LNCAP (cell line): ENCODE results near the gene ZNF334.

ENCODE experiments used
- TF ChIP-seq, protein P1 (sequence below): fragments of 450-650 bp; IDR thresholded peaks from 2 replicates; pipeline ENCODE4 v1.5.1; 2017; ENCODE audit warnings: mild to moderate bottlenecking

The ZNF334 gene

DNA sequence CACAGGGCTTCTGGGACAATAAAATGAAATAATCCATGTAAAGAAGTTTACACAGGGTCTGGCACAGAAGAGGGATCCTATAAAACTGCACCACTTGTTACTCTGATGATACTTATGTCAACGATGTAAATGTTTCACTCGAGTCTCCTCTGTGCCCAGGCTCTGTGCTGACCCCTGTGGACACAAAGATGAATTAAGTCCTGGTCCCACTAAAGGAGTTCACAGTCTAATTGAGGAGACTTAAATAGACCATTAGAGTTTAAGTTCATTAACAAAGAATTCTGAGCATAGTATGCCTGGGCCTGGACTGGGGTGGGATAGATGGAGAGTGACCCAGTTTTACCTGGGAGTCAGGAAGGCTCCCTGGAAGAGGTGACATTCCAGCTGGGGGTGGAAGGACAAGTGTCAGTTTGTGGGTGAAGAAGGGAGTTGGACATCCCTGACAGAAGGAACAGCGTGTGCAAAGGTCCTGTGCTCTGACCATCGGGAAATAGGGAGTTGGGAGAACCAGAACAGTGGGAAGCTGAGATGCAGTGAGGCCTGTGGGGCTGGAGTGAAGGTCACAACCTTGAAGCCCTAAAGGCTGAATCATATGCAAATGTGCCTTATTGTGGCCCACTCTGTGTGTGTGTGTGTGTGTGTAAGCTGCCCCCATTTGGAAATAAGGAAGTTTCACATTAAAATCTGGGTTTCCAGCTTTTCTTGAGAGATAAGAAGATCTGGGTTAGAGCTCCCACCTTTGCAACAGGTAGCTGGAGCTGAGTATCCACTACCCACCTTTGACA lies 36.0 kb upstream of the ZNF334 start:
- TF ChIP-seq, protein P1, sequence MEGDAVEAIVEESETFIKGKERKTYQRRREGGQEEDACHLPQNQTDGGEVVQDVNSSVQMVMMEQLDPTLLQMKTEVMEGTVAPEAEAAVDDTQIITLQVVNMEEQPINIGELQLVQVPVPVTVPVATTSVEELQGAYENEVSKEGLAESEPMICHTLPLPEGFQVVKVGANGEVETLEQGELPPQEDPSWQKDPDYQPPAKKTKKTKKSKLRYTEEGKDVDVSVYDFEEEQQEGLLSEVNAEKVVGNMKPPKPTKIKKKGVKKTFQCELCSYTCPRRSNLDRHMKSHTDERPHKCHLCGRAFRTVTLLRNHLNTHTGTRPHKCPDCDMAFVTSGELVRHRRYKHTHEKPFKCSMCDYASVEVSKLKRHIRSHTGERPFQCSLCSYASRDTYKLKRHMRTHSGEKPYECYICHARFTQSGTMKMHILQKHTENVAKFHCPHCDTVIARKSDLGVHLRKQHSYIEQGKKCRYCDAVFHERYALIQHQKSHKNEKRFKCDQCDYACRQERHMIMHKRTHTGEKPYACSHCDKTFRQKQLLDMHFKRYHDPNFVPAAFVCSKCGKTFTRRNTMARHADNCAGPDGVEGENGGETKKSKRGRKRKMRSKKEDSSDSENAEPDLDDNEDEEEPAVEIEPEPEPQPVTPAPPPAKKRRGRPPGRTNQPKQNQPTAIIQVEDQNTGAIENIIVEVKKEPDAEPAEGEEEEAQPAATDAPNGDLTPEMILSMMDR = no peak

DNA sequence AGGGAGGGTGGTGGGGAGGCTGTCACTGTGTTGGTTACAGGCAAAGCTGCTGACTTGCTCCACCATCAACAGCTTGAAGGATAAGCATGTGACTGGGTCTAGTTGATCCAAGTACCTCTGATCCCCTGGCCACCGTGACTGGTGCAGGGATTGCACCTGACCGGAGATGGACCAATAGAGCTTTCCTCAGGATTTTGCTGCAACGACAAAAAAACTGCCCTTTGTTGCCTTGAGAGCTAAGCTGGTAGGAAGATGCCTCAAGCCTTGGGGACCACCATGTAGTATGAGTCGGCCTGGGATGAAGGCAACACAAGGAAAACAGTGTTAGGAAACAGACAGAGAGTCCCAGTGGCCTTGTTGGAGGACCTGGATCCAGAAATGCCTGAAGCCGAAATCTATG lies 35.3 kb upstream of the ZNF334 start:
- TF ChIP-seq, protein P1 = no peak

DNA sequence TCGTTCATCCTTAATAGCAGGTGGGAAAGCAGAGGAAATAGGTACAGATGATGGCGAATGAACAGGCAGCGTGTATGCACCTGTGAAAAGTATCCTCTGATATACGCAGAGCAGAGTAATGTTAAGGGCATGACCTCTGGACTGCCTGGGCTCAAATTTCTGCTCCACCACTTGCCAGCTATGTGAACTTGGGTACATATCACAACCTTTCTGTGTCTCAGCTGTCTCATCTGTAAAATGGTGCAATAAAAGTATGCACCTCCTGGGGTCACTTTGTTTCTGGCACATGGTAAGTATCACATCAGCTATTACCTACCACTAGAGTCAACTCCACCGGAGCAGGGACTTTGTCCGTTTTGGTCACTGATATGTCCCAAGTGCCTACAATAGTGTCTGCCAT lies 34.6 kb upstream of the ZNF334 start:
- TF ChIP-seq, protein P1 = no peak

DNA sequence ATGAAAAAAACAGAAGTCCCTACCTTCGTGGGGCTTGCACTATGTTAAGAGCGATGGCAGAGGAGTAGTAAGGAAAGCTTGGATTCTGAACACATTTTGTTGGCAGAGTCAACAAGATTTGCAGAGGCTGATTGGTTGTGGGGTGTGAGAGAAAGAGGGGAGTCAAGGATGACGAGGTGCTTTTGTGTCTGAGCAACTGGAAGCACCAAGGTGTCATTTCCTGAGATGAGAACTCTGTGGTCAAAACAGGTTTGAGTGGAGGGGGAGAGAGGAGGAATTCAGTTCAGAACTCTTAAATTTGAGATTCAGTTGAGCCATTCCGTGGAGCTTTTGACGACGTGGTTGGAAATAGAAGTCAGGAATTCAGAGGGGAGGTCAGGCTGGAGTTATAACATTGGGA lies 33.6 kb upstream of the ZNF334 start:
- TF ChIP-seq, protein P1 = no peak

DNA sequence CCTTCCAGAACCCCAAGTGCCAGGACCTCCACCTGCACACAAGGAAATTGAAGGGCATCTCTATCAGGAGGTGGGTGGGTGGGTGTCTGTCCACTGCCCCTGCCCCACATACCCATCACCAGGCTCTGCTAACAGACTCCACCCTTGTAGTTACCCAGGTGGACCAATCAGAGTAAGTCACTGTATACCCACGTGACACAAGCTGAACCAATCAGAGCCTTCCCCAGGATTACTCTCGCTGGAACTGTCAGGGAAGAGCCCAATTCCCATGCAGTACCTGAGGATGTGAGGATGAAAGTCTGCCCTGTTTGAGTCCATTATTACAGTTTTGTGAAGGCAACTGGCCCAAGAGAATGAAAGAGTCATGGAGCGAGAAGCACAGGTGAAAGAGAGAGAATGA lies 32.9 kb upstream of the ZNF334 start:
- TF ChIP-seq, protein P1 = no peak

DNA sequence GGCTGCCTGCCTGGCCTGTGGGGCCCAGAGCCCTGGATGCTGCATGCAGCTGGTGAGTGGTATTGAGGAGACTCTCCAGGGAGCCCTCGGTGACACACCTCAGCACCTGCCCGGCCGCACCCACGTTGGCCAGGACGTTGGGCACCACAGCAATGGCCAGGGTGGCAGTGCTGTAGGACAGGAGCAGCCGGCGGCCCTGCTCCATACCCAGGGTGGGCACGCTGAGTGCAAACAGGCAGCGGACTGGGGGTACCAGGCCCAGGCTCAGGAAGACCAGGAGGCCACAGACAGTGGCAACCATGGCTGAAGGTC lies 32.4 kb upstream of the ZNF334 start:
- TF ChIP-seq, protein P1 = no peak

DNA sequence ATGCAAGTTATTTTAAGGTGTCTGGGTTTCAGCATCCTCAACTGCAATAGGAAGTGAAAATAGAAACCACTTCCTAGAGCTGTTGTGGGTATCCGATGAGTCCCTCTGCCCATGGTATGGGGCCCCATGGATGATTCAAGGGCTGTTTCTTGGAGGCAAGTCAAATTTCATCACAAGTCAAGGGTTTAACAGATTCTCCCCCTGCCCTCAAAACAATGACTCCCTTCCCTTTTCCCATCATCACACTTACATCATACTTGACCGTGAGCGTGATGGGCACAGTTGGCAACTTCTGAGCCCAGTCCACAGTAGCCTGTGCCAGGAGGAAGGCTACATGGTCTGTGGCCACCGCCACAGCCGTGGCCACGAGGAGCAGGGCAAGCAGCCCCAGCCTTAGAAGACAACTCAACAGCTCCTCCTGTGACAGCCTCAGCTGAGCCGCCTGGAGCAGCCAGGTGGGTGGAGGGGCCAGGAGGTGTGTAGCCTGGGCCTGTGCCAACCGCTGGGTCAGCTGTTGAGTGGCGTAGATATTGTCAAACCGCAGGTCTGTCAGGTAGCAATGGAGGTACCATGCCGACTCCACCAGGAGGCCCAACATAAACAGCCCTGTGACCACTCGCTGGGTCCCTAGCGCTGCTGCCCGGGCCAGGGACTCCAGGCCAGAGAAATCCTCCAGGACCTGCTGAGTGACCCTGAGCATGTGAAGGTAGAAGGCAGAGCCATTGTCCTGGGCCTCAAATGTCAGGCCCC lies 31.9 kb upstream of the ZNF334 start:
- TF ChIP-seq, protein P1 = no peak
